A549 (cell line): Measurements from ENCODE around the gene PSMA2. TPM values are rescaled to one million over a fixed set of nuclear protein-coding genes. Genes with fewer than 3 reads are reported as not detected.

Source experiments
- ATAC-seq, 2 experiments: fragments of 200-7000 bp in 1 of 2; fragments of >200 bp in 1 of 2; cut with Nextera tagmentation in 1 of 2; cut with Tn5 transposase in 1 of 2; 3 replicates each; pipeline versions ENCODE4 v1.8.0 to v1.9.1; 2018 to 2020; ENCODE audit warnings: mild to moderate bottlenecking in 1 of 2, moderate library complexity in 1 of 2
- CTCF ChIA-PET: fragments of 300-600 bp; sonication (Branson Sonifier 250); formaldehyde crosslinking; extraction: SDS; loops from one replicate; lab custom pipeline; 2021; ENCODE audit warnings: antibody characterized with exemption, inconsistent platforms; lab: Yijun Ruan, JAX
- POLR2A ChIA-PET: fragments of 350-600 bp; formaldehyde crosslinking; extraction: SDS; loops from one replicate; lab custom pipeline; 2021; ENCODE audit warnings: antibody characterized with exemption, inconsistent platforms; lab: Yijun Ruan, JAX
- DNase-seq, 2 experiments: peaks; one replicate each; pipeline versions ENCODE4 v3.0.0 to v3.0.0-alpha.2; 2011 to 2016; ENCODE audit warnings: low read depth in 1 of 2, low spot score in 1 of 2
- FAIRE-seq: peaks from 2 replicates; lab custom pipeline; 2011; peaks lifted over from hg19 to GRCh38; lab: Jason Lieb, UNC
- H3K27ac ChIP-seq, 2 experiments: fragments of >200 bp; sonication (Bioruptor Twin); formaldehyde crosslinking; 3 replicates each; pipeline ENCODE4 v1.5.1; 2016 to 2017
- H3K4me1 ChIP-seq: fragments of >200 bp; sonication (Bioruptor Twin); formaldehyde crosslinking; 3 replicates; pipeline ENCODE4 v1.6.1; 2016
- H3K4me2 ChIP-seq: fragments of >200 bp; sonication (Bioruptor Twin); formaldehyde crosslinking; 3 replicates; pipeline ENCODE4 v1.6.1; 2016
- H3K4me3 ChIP-seq: fragments of >200 bp; sonication (Bioruptor Twin); formaldehyde crosslinking; 3 replicates; pipeline ENCODE4 v1.5.1; 2016
- H3K9me3 ChIP-seq: fragments of >200 bp; sonication (Bioruptor Twin); formaldehyde crosslinking; 3 replicates; pipeline ENCODE4 v1.6.1; 2016
- BCL3 ChIP-seq: fragments of >200 bp; sonication (Bioruptor Twin); formaldehyde crosslinking; IDR thresholded peaks from 3 replicates; pipeline ENCODE4 v1.6.1; 2016
- BHLHE40 ChIP-seq: IDR thresholded peaks from 2 replicates; pipeline ENCODE4 v1.6.1; 2012; ENCODE audit warnings: low read depth, low read length, inconsistent platforms
- CBX2 ChIP-seq: fragments of 200-600 bp; sonication (generic); IDR thresholded peaks from 2 replicates; pipeline ENCODE4 v1.6.1; 2016; ENCODE audit warnings: low read depth, mild to moderate bottlenecking, borderline replicate concordance
- CEBPB ChIP-seq, 2 experiments: fragments of >200 bp in 1 of 2; sonication (Bioruptor Twin) in 1 of 2; formaldehyde crosslinking in 1 of 2; IDR thresholded peaks; 2 replicates each; pipeline ENCODE4 v1.6.1; 2012 to 2016
- EHMT2 ChIP-seq: fragments of 200-600 bp; sonication (generic); IDR thresholded peaks from 2 replicates; pipeline ENCODE4 v1.6.1; 2016; ENCODE audit warnings: antibody characterized with exemption, low read depth, mild to moderate bottlenecking, moderate library complexity
- ELK1 ChIP-seq: fragments of 150-350 bp; IDR thresholded peaks from 2 replicates; pipeline ENCODE4 v1.6.1; 2014; ENCODE audit warnings: low read depth, mild to moderate bottlenecking, low read length
- FOSB ChIP-seq: fragments of 250-450 bp; sonication (Bioruptor Pico); IDR thresholded peaks from 2 replicates; pipeline ENCODE4 v1.5.0; 2020; ENCODE audit warnings: mild to moderate bottlenecking, moderate library complexity
- FOSL2 ChIP-seq, 2 experiments: fragments of 450-650 bp in 1 of 2; fragments of >200 bp in 1 of 2; sonication (Bioruptor Twin) in 1 of 2; formaldehyde crosslinking; IDR thresholded peaks; 2 replicates each; pipeline versions ENCODE4 v1.5.0 to v1.6.1; 2016 to 2020; ENCODE audit warnings: mild to moderate bottlenecking in 1 of 2, moderate library complexity in 1 of 2
- HES2 ChIP-seq: fragments of >200 bp; sonication (Bioruptor Twin); formaldehyde crosslinking; IDR thresholded peaks from 2 replicates; pipeline ENCODE4 v1.6.1; 2016
- HOXB13 ChIP-seq: fragments of 250-450 bp; sonication (Bioruptor Pico); IDR thresholded peaks from 2 replicates; pipeline ENCODE4 v1.5.0; 2020; ENCODE audit warnings: low read depth, mild to moderate bottlenecking, moderate library complexity
- HOXB5 ChIP-seq: fragments of 250-450 bp; sonication (Bioruptor Pico); IDR thresholded peaks from 2 replicates; pipeline ENCODE4 v1.5.0; 2020; ENCODE audit warnings: mild to moderate bottlenecking, moderate library complexity
- KDM1A ChIP-seq: fragments of 200-600 bp; sonication (generic); IDR thresholded peaks from 2 replicates; pipeline ENCODE4 v1.6.1; 2016; ENCODE audit warnings: low read depth, mild to moderate bottlenecking
- KDM5A ChIP-seq: fragments of 200-600 bp; sonication (generic); IDR thresholded peaks from 2 replicates; pipeline ENCODE4 v1.6.1; 2016; ENCODE audit warnings: antibody characterized with exemption, mild to moderate bottlenecking
- MAFK ChIP-seq: fragments of 450-650 bp; IDR thresholded peaks from 2 replicates; pipeline ENCODE4 v1.6.1; 2014; ENCODE audit not compliant: partially characterized antibody
- MAZ ChIP-seq: fragments of 150-350 bp; IDR thresholded peaks from 2 replicates; pipeline ENCODE4 v1.6.1; 2014; ENCODE audit warnings: antibody characterized with exemption, low read depth, low read length, borderline replicate concordance
- MYC ChIP-seq: IDR thresholded peaks from 2 replicates; pipeline ENCODE4 v1.6.1; 2012; ENCODE audit warnings: mild to moderate bottlenecking, inconsistent platforms, low read length, improper control_type of control experiment, borderline replicate concordance
- NFE2L2 ChIP-seq: fragments of 150-350 bp; conservative IDR thresholded peaks from 2 replicates; pipeline ENCODE4 v1.6.1; 2014; ENCODE audit warnings: low read length
- NPAS2 ChIP-seq: fragments of 250-450 bp; sonication (Bioruptor Pico); IDR thresholded peaks from 2 replicates; pipeline ENCODE4 v1.8.0; 2022; ENCODE audit warnings: mild to moderate bottlenecking, moderate library complexity, borderline replicate concordance
- PBX3 ChIP-seq: IDR thresholded peaks from 2 replicates; pipeline ENCODE4 v1.6.1; 2012
- POLR2A ChIP-seq: IDR thresholded peaks from 2 replicates; pipeline ENCODE4 v1.6.1; 2012; ENCODE audit warnings: mild to moderate bottlenecking, low read length
- POLR2AphosphoS2 ChIP-seq: conservative IDR thresholded peaks from 2 replicates; pipeline ENCODE4 v1.6.1; 2012; ENCODE audit warnings: low read length, improper control_type of control experiment, inconsistent platforms
- RAD21 ChIP-seq, 2 experiments: fragments of >200 bp in 1 of 2; sonication (Bioruptor Twin) in 1 of 2; formaldehyde crosslinking in 1 of 2; IDR thresholded peaks in 1 of 2; conservative IDR thresholded peaks in 1 of 2; 2 replicates in 1 of 2; 3 replicates in 1 of 2; pipeline ENCODE4 v1.6.1; 2012 to 2018; ENCODE audit warnings: inconsistent platforms in 1 of 2
- RARB ChIP-seq: fragments of 250-450 bp; sonication (Bioruptor Pico); IDR thresholded peaks from 2 replicates; pipeline ENCODE4 v1.8.0; 2021; ENCODE audit warnings: mild to moderate bottlenecking, moderate library complexity
- RCOR1 ChIP-seq: fragments of 150-350 bp; IDR thresholded peaks from 2 replicates; pipeline ENCODE4 v1.6.1; 2014; ENCODE audit warnings: antibody characterized with exemption, low read length, low read depth
- ZNF302 ChIP-seq: fragments of 250-450 bp; sonication (Bioruptor Pico); IDR thresholded peaks from 2 replicates; pipeline ENCODE4 v1.9.0; 2021; ENCODE audit warnings: inconsistent platforms, mild to moderate bottlenecking, moderate library complexity
- ZSCAN20 ChIP-seq: fragments of 250-450 bp; sonication (Bioruptor Pico); IDR thresholded peaks from 2 replicates; pipeline ENCODE4 v1.8.0; 2022; ENCODE audit warnings: mild to moderate bottlenecking, moderate library complexity
- WGBS: methylation state at CpG from one replicate; pipeline ENCODE4 v1.1.6; 2017; ENCODE audit errors: missing lambda C conversion rate; 5-methylcytosine and 5-hydroxymethylcytosine counted together
- polyA plus RNA-seq, 4 experiments: library from polyadenylated mRNA; depleted of rRNA in 3 of 4; stranded (reverse); fragments of >200 nt; fragmentation: RNase III in 1 of 4; extraction: RNeasy Plus Mini Kit Qiagen cat#74134 plus additional on column Dnase treatment in 1 of 4; gene quantifications; 2 replicates in 3 of 4; 3 replicates in 1 of 4; pipeline ENCODE4 v1.2.3, GENCODE V29; 2011 to 2017

PSMA2 gene
- polyA plus RNA-seq, 2 of the 4 experiments (the other 2 are of a cell fraction), result 188 to 324 TPM

GRCh38 chr7:42907316-42907715, 24.7 kb downstream of the PSMA2 start:
- ATAC-seq, result no peak
- POLR2A ChIA-PET, result no interaction called here
- peaks cover 10% of the 10 kb centered on the region for H3K4me1 ChIP-seq
- no peaks in the 10 kb centered on the region for H3K9me3 ChIP-seq
- CTCF ChIA-PET, result interaction anchor here (0.6 to 1.6 kb wide), 3 partner anchors 29 to 967 kb away, joined by 3 to 4 read pairs (median 3); no protein-coding TSS in a partner anchor
- no peak overlapping the region for H3K27ac ChIP-seq
- H3K4me2 ChIP-seq, result no peak overlapping the region
- H3K4me3 ChIP-seq, result no peak overlapping the region
- DNase-seq, result no peak
- FAIRE-seq, result no peak
- TF ChIP-seq KDM1A (no peak), RARB (CRISPR knock-in tag) (no peak), RCOR1 (no peak), MAFK (no peak), ELK1 (no peak), MAZ (no peak), ZSCAN20 (no peak), POLR2AphosphoS2 (no peak), EHMT2 (no peak), BCL3 (no peak), KDM5A (no peak), HOXB5 (no peak), FOSL2 (IDR thresholded peaks at IDR 0.05) (no peak), FOSL2 (CRISPR knock-in tag; IDR thresholded peaks at IDR 0.05) (no peak), CEBPB (IDR thresholded peaks at IDR 0.05) (no peak), PBX3 (no peak), NFE2L2 (no peak), HOXB13 (CRISPR knock-in tag) (no peak), BHLHE40 (no peak), MYC (no peak), HES2 (no peak)

- TF ChIP-seq KDM1A (no peak), EHMT2 (no peak), BHLHE40 (no peak), NFE2L2 (no peak), RAD21 (conservative IDR thresholded peaks at IDR 0.05 in 1 of 2, IDR thresholded peaks at IDR 0.05 in 1 of 2) (no peak), NPAS2 (CRISPR knock-in tag) (no peak), ZNF302 (CRISPR knock-in tag) (no peak), CBX2 (no peak), POLR2A (no peak), CEBPB (IDR thresholded peaks at IDR 0.05) (no peak), FOSB (CRISPR knock-in tag) (no peak)
- no peak for DNase-seq
- ATAC-seq, result no peak
- Histone ChIP-seq H3K27ac (no peak overlapping the region), H3K9me3 (no peaks in the 10 kb centered on the region), H3K4me2 (no peak overlapping the region), H3K4me1 (peaks cover 9% of the 10 kb centered on the region; the same call in 1 of the 3 replicates), H3K4me3 (no peak overlapping the region)
- ChIA-PET CTCF (interaction anchor here (0.8 to 1.6 kb wide), 2 partner anchors 13 to 28 kb away, joined by 4 to 5 read pairs; no protein-coding TSS in a partner anchor), POLR2A (no interaction called here)
- no peak for FAIRE-seq
- WGBS, result 82% methylated on average over 1 of the region's 1 CpG
Observed at GRCh38 chr7:42906181-42906580, 25.8 kb downstream of the PSMA2 start.
